HCT116 (cell line): ENCODE data around the gene IP6K2. TPM values are rescaled to one million over a fixed set of nuclear protein-coding genes. Genes with fewer than 3 reads are reported as not detected.

Experiments used
- ATAC-seq: fragments of 200-7000 bp; cut with Tn5 transposase; 2 replicates; pipeline ENCODE4 v1.9.1; 2020; ENCODE audit warnings: mild to moderate bottlenecking, moderate library complexity
- BruUV-seq: library from RNA; stranded (reverse); fragments of 400-500 nt; replicated peaks from 2 replicates; lab custom pipeline; 2021; lab: Mats Ljungman, UMichigan
- CTCF ChIA-PET: fragments of 300-600 bp; sonication (Branson Sonifier 250); formaldehyde crosslinking; loops from one replicate; lab custom pipeline; 2021; ENCODE audit warnings: antibody characterized with exemption; lab: Charles Lee
- POLR2A ChIA-PET: fragments of 300-600, 350-600 bp; sonication (Branson Sonifier 250); formaldehyde crosslinking; loops from one replicate; lab custom pipeline; 2021; ENCODE audit warnings: antibody characterized with exemption; lab: Charles Lee
- RAD21 ChIA-PET, 2 experiments: fragments of 300-600 bp; sonication (Branson Sonifier 250); formaldehyde crosslinking; loops; one replicate each; lab custom pipeline; 2023; ENCODE audit warnings: low total read pairs in 2 of 2; ENCODE audit not compliant: uncharacterized antibody in 2 of 2, unreplicated experiment in 2 of 2, low non-redundant PET in 1 of 2; lab: Charles Lee
- DNase-seq: peaks from one replicate; pipeline ENCODE4 v3.0.0-alpha.2; 2010; ENCODE audit warnings: low read depth, low spot score
- H2AFZ ChIP-seq: fragments of 200-600 bp; shearing (Covaris generic), sonication (generic); 2 replicates; pipeline ENCODE4 v1.6.1; 2017; ENCODE audit warnings: low read depth, mixed run types, mixed read lengths, antibody characterized with exemption, low read length; ENCODE audit not compliant: poor library complexity, severe bottlenecking
- H3K27ac ChIP-seq: 2 replicates; pipeline ENCODE4 v1.5.1; 2012; ENCODE audit warnings: low read depth, low read length
- H3K27me3 ChIP-seq: fragments of 200-600 bp; sonication (generic); 2 replicates; pipeline ENCODE4 v1.6.1; 2016; ENCODE audit warnings: mixed run types, low read length, mixed read lengths; ENCODE audit not compliant: insufficient read depth
- H3K36me3 ChIP-seq, 2 experiments: fragments of 200-500 bp in 1 of 2; fragments of 200-600 bp in 1 of 2; sonication (Bioruptor generic) in 1 of 2; sonication (generic) in 1 of 2; 2 replicates each; pipeline versions ENCODE4 v1.5.1 to v1.6.1; 2014 to 2016; ENCODE audit warnings: low read length in 2 of 2, inconsistent platforms in 1 of 2, mixed read lengths in 1 of 2, mixed run types in 1 of 2; ENCODE audit not compliant: insufficient read depth in 2 of 2, control insufficient read depth in 1 of 2
- H3K4me1 ChIP-seq, 2 experiments: fragments of 200-600 bp in 1 of 2; sonication (generic) in 1 of 2; 2 replicates each; pipeline versions ENCODE4 v1.5.1 to v1.6.1; 2012 to 2017; ENCODE audit warnings: low read length in 2 of 2, inconsistent platforms in 1 of 2, mild to moderate bottlenecking in 1 of 2, mixed read lengths in 1 of 2, mixed run types in 1 of 2, moderate library complexity in 1 of 2; ENCODE audit not compliant: insufficient read depth in 2 of 2, control insufficient read depth in 1 of 2
- H3K4me2 ChIP-seq: fragments of 200-600 bp; sonication (generic); 2 replicates; pipeline ENCODE4 v1.6.1; 2017; ENCODE audit warnings: mixed run types, low read length, mixed read lengths
- H3K4me3 ChIP-seq, 2 experiments: fragments of 200-600 bp in 1 of 2; sonication (generic) in 1 of 2; replicated peaks in 1 of 2; 2 replicates each; pipeline ENCODE4 v1.5.1; 2011 to 2016; ENCODE audit warnings: low read length in 2 of 2, control low read depth in 1 of 2, low read depth in 1 of 2, mild to moderate bottlenecking in 1 of 2, mixed read lengths in 1 of 2, mixed run types in 1 of 2
- H3K79me2 ChIP-seq: fragments of 200-600 bp; sonication (generic); 2 replicates; pipeline ENCODE4 v1.6.1; 2017; ENCODE audit warnings: mild to moderate bottlenecking, mixed run types, low read length, moderate library complexity, mixed read lengths; ENCODE audit not compliant: insufficient read depth
- H3K9ac ChIP-seq: fragments of 200-600 bp; sonication (generic); 2 replicates; pipeline ENCODE4 v1.6.1; 2016; ENCODE audit warnings: low read length, mixed read lengths
- H3K9me2 ChIP-seq: fragments of 200-600 bp; sonication (generic), shearing (Covaris generic); 2 replicates; pipeline ENCODE4 v1.6.1; 2017; ENCODE audit warnings: mixed run types, mild to moderate bottlenecking, moderate library complexity; ENCODE audit not compliant: insufficient read depth
- H3K9me3 ChIP-seq, 2 experiments: fragments of 200-500 bp in 1 of 2; fragments of 200-600 bp in 1 of 2; sonication (Bioruptor generic) in 1 of 2; sonication (generic) in 1 of 2; 2 replicates each; pipeline ENCODE4 v1.6.1; 2014 to 2017; ENCODE audit warnings: low read length in 2 of 2, mixed read lengths in 2 of 2, inconsistent platforms in 1 of 2, low read depth in 1 of 2, mild to moderate bottlenecking in 1 of 2, mixed run types in 1 of 2, moderate library complexity in 1 of 2; ENCODE audit not compliant: control insufficient read depth in 1 of 2, insufficient read depth in 1 of 2
- H4K20me1 ChIP-seq: fragments of 200-600 bp; sonication (generic), shearing (Covaris generic); 2 replicates; pipeline ENCODE4 v1.6.1; 2017; ENCODE audit warnings: mixed run types, mild to moderate bottlenecking, moderate library complexity; ENCODE audit not compliant: insufficient read depth
- CBX3 ChIP-seq: IDR thresholded peaks from 2 replicates; pipeline ENCODE4 v1.6.1; 2012; ENCODE audit warnings: low read depth
- EGR1 ChIP-seq: IDR thresholded peaks from 2 replicates; pipeline ENCODE4 v1.6.1; 2012; ENCODE audit warnings: low read depth
- ELF1 ChIP-seq: IDR thresholded peaks from 2 replicates; pipeline ENCODE4 v1.6.1; 2012; ENCODE audit warnings: low read depth, borderline replicate concordance
- JUND ChIP-seq: IDR thresholded peaks from 2 replicates; pipeline ENCODE4 v1.6.1; 2012
- MAX ChIP-seq: IDR thresholded peaks from 2 replicates; pipeline ENCODE4 v1.6.1; 2012
- POLR2A ChIP-seq: IDR thresholded peaks from 2 replicates; pipeline ENCODE4 v1.7.0; 2011; ENCODE audit warnings: borderline replicate concordance; ENCODE audit not compliant: insufficient read depth, insufficient read length; ENCODE audit errors: extremely low read depth
- POLR2AphosphoS5 ChIP-seq: IDR thresholded peaks from 2 replicates; pipeline ENCODE4 v1.6.1; 2011; ENCODE audit warnings: mild to moderate bottlenecking, low read depth, low read length, moderate library complexity
- REST ChIP-seq: IDR thresholded peaks from 2 replicates; pipeline ENCODE4 v1.6.1; 2012; ENCODE audit warnings: low read depth
- SIN3A ChIP-seq: IDR thresholded peaks from 2 replicates; pipeline ENCODE4 v1.6.1; 2012; ENCODE audit warnings: low read depth
- YY1 ChIP-seq: IDR thresholded peaks from 2 replicates; pipeline ENCODE4 v1.6.1; 2011; ENCODE audit warnings: low read length, low read depth, moderate library complexity, mild to moderate bottlenecking; ENCODE audit not compliant: insufficient replicate concordance; ENCODE audit errors: extremely low read depth
- ZBTB33 ChIP-seq: IDR thresholded peaks from 2 replicates; pipeline ENCODE4 v1.6.1; 2011; ENCODE audit warnings: mild to moderate bottlenecking, low read length, moderate library complexity; ENCODE audit not compliant: insufficient replicate concordance; ENCODE audit errors: extremely low read depth
- ZFX ChIP-seq: fragments of 450-650 bp; IDR thresholded peaks from 2 replicates; pipeline ENCODE4 v1.6.1; 2017
- intact Hi-C: fragments of 100-400 bp; cut with micrococcal nuclease; formaldehyde crosslinking; loops from 2 replicates; pipeline ENCODE4 v1.10.0; 2022
- total RNA-seq: library from RNA; stranded (reverse); gene quantifications from one replicate; pipeline ENCODE4 v1.2.1, GENCODE V29; 2021; ENCODE audit not compliant: unreplicated experiment

The IP6K2 gene
- total RNA-seq, 1 experiment from 2014 or later: 89.5 TPM

GRCh38 chr3:48681541-48681880, 35.5 kb downstream of the IP6K2 start:
- no peak overlapping the region for H3K27ac ChIP-seq
- POLR2A ChIA-PET: no interaction called here
- ATAC-seq (no peak), DNase-seq (no peak)
- H3K79me2 ChIP-seq: peaks cover 31% of the 10 kb centered on the region
- H3K4me2 ChIP-seq: no peak overlapping the region
- no peaks in the 10 kb centered on the region for H3K9me3 ChIP-seq
- no peaks in the 10 kb centered on the region for H3K27me3 ChIP-seq
- H3K4me1 ChIP-seq: peaks cover 13 to 29% of the 10 kb centered on the region in 2 experiments
- RAD21 ChIA-PET: no interaction called here
- no peak overlapping the region for H3K9ac ChIP-seq
- no peaks in the 10 kb centered on the region for H4K20me1 ChIP-seq
- intact Hi-C loops: no loop called here
- no peaks in the 10 kb centered on the region for H3K9me2 ChIP-seq
- TF ChIP-seq ZBTB33: no peak
- no peak for TF ChIP-seq POLR2A
- no peak overlapping the region for H3K4me3 ChIP-seq
- H2AFZ ChIP-seq: no peak overlapping the region
- peaks cover 27 to 40% of the 10 kb centered on the region in 2 experiments for H3K36me3 ChIP-seq
- CTCF ChIA-PET: no interaction called here
- no TSS peak for BruUV-seq

GRCh38 chr3:48680811-48681540, 36.0 kb downstream of the IP6K2 start:
- CTCF ChIA-PET: no interaction called here
- peaks cover 30 to 40% of the 10 kb centered on the region in 2 experiments for H3K36me3 ChIP-seq
- no peak overlapping the region for H3K4me2 ChIP-seq
- H3K9ac ChIP-seq: no peak overlapping the region
- peaks cover 13 to 29% of the 10 kb centered on the region in 2 experiments for H3K4me1 ChIP-seq
- H3K79me2 ChIP-seq: peaks cover 31% of the 10 kb centered on the region
- intact Hi-C loops: no loop called here
- RAD21 ChIA-PET: no interaction called here
- ATAC-seq (no peak), DNase-seq (no peak)
- no peak overlapping the region for H2AFZ ChIP-seq
- H3K27me3 ChIP-seq: no peaks in the 10 kb centered on the region
- BruUV-seq: no TSS peak
- no peaks in the 10 kb centered on the region for H3K9me3 ChIP-seq
- H3K27ac ChIP-seq: no peak overlapping the region
- POLR2A ChIA-PET: no interaction called here
- no peaks in the 10 kb centered on the region for H3K9me2 ChIP-seq
- no peaks in the 10 kb centered on the region for H4K20me1 ChIP-seq
- no peak overlapping the region for H3K4me3 ChIP-seq
- TF ChIP-seq MAX (no peak), ZBTB33 (no peak), REST (no peak), EGR1 (no peak), CBX3 (no peak), POLR2AphosphoS5 (no peak), SIN3A (no peak), JUND (no peak), YY1 (no peak), ELF1 (no peak), ZFX (no peak)
